Measurements from ENCODE around the gene BCAS3.

GRCh38 chr17:61299517-61300513, 622.2 kb downstream of the BCAS3 start:
- TF ChIP-seq CTCF (IDR thresholded peaks at IDR 0.05 in 4 of 5, conservative IDR thresholded peaks at IDR 0.05 in 1 of 5): no peak
- no peak for TF ChIP-seq POLR2A (IDR thresholded peaks at IDR 0.05)
